Coronary artery (tissue), 2 donors: Measurements from ENCODE around the gene KRT34.

ENCODE experiments used
- DNase-seq: peaks from one replicate; pipeline ENCODE4 v3.0.0-alpha.2; 2017; ENCODE audit warnings: low spot score
- H3K27ac ChIP-seq, 2 donors: fragments of 200-600 bp; sonication (generic); one replicate each; pipeline ENCODE4 v1.5.1; 2016 to 2019
- H3K4me3 ChIP-seq: fragments of 200-600 bp; sonication (generic); 2 replicates; pipeline ENCODE4 v1.5.1; 2016; ENCODE audit warnings: mild to moderate bottlenecking, moderate library complexity
- CTCF ChIP-seq: fragments of 200-600 bp; sonication (generic); IDR thresholded peaks from one replicate; pipeline ENCODE4 v1.5.1; 2019; ENCODE audit warnings: antibody characterized with exemption

The KRT34 gene

DNA sequence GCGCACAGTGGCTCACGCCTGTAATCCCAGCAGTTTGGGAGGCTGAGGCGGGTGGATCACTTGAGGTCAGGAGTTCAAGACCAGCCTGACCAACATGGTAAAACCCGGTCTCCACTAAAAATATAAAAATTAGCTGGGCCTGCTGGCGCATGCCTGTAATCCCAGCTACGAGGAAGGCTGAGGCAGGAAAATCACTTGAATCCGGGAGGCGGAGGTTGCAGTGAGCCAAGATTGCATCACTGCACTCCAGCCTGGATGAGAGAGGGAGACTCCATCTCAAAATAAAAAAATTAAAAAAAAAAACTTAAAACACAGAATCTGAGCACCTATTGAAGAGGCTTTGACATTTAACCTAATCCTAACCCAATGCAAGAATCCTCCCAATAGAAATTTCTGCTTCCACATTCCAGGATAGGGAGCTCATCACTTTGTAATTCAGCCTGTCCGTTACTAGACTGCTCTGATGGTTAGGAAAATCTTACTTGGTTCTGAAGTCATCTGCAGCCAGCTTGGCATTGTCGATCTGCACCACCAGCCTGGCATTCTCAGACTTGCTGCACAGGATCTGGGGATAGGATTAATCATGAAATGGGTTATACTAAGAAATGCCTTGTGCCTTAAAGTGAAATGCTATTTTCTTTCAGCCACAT is 14.6 kb downstream of the KRT34 start:
- no peak for DNase-seq
- H3K4me3 ChIP-seq: no peak overlapping the region
- no peak overlapping the region for H3K27ac ChIP-seq
- TF ChIP-seq CTCF: no peak

DNA sequence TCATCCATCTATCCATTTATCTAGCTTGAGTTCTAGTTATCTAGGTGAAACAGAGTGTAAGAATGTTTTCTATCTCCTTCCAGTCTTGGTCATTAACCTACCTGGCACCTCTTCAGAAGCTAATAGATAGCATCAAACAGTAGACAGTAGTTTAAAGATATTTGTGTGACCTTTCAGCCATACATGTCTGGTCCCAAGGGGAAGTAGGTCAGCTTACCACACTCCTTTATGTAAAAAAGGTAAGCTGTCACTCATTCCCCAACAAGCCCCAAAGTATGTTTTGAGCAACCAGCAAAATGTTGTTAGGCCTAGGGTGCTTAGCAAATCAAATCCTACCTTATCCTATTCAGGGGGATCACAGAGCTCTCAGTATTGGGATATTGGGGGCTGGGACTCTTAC is 16.0 kb downstream of the KRT34 start:
- TF ChIP-seq CTCF: no peak
- H3K4me3 ChIP-seq: no peak overlapping the region
- H3K27ac ChIP-seq: no peak overlapping the region
- DNase-seq: no peak

- Histone ChIP-seq H3K4me3 (no peak overlapping the region), H3K27ac (no peak overlapping the region)
- DNase-seq: no peak
- TF ChIP-seq CTCF: no peak
Observed at GRCh38 chr17:41363881-41364280, 18.2 kb downstream of the KRT34 start.

DNA sequence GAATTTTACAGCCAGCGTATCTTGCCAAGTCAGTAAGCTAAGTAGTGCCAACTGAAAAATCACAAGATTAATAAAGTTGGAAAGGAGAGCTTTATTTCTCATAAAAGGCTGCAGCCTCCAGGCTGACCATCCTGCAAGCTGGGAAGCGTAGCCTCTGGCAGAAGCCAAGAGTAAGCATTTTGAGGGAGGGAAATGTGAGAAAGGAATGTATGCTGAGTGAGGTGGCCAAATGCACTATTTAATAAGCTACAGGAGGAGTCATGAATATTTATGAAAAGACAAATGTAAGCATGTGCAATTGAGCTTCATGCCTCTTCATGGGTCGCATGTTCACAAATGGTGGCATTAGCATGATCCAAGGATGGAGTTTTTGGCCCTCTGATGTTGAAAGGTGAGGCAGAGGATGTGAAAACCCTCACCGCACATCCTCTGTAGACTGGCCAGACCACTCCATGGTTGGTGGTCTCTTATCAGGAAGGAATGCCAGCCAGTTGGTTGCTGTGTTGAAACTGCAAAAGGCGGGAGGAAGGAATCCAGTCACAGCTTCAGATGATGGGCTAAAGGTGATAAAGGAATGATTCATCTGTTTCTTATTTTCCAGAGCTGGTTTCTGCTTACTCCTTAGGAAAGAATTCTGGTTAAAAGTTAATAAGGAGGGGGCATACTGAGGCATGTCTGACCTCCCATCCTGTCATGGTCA is 21.7 kb downstream of the KRT34 start:
- TF ChIP-seq CTCF: no peak
- no peak for DNase-seq
- Histone ChIP-seq H3K27ac (no peak overlapping the region), H3K4me3 (no peak overlapping the region)

DNA sequence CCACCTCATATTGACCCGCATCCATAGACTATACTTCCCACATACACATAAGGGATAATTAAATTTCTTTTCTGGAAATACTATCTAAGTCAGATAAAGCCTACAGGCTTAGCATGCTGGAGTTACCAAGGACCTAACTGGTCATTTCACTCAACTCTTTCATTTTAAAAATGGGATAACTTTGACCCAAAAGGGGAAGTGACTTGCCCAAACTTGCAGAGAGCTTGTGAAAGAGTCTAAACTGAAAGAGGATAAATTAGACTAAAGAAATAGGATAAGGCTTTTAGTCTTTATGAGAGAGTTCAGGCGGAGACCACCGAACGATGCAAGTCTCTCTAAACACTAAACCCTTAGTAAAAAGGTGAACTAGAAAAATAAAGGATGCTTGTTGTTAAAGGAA is 27.6 kb downstream of the KRT34 start:
- no peak for TF ChIP-seq CTCF
- Histone ChIP-seq H3K27ac (no peak overlapping the region), H3K4me3 (no peak overlapping the region)
- DNase-seq: no peak

- no peak for DNase-seq
- no peak overlapping the region for H3K4me3 ChIP-seq
- H3K27ac ChIP-seq: no peak overlapping the region
- TF ChIP-seq CTCF: no peak
Observed at GRCh38 chr17:41352597-41353366, 29.3 kb downstream of the KRT34 start.
